Stimulated activated CD8-positive, alpha-beta memory T cell treated with anti-CD3 and anti-CD28 coated beads, Interleukin-7, amount 100 ng/mL, for 48 hours (primary cell): ENCODE data around the gene SEPSECS.

Experiments used
- DNase-seq, 2 donors: peaks; one replicate each; pipeline ENCODE4 v3.0.0-alpha.2; 2020; ENCODE audit warnings: low read depth in 1 of 2; ENCODE audit errors: extremely low read depth in 1 of 2

The SEPSECS gene

GRCh38 chr4:25111648-25112196 is 48.5 kb downstream of the SEPSECS start:
- no peak for DNase-seq

DNA sequence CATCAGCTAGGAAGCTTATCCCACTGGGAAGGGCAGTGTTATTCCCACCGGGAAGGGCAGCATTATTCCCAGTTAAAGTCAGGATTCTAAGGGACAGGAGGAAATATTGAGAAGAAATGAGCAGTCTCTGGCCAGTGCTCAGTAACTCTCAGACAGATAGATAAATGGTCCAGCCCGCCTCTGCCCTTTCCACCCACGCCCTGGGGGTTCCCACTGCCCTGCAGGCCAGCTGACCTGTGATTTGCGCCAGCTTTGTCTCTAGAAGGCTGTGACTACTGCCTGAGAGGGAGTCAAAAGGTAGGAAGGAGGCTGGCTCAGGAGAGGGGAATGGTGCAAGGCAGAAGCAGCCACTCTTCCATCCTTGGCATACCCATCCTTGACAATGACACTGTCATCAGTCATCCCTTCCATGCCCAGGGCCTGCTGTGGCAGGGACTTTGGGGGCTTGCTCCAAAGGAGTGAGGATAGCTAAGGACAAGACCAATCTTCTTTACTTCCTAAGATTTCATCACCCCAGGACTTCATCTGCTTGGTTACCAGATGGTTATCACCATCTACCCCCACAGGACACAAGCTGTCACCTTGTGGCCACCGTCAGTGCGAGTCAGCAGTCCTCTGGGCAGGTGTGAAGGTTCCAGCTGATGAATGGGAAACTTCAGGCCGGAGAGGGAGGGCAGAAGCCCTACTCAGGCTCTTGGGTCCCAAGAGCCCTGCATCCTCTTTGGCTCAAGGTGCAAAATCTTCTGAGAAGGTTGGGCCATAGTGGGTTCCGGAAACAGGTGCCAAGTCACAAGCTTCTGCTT is 49.5 kb downstream of the SEPSECS start:
- DNase-seq, result no peak

DNA sequence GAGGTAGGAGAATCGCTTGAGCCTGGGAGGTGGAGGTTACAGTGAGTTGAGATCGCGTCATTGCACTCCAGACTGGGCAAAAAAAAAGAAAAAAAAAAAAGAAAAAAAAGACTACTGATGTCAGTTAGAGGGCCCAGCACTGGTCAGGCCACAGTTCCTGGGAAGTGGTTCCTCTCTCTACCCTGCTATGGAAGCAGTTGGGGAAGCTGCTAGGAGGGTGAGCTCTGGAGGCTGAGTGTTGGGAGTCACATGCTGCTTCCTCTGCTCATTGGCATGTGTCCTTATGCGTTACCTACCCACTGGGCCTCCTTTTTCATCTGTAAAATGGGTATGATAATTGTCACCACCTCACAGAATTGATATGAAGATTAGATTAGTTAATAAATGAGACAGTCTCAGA is 50.7 kb downstream of the SEPSECS start:
- DNase-seq, result no peak

DNA sequence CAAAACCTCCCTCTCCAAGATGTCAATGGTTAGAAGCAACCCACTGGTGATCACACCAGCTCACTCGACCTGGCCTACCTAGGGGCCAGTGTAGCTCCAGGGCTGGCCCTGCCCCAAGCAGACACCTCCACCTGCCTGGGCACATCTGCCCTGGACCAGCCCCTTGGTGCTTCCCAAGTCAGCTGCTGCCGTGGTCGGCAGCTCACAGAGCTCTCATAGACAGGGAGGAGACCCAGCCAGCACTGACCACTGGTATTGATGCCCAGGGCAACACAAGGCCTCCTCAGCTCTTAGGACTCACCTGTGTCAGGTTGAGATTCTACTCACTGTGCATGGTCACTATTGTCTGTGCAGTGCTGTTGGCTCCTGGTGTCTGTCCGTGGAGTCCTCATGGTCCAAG is 51.7 kb downstream of the SEPSECS start:
- no peak for DNase-seq

DNA sequence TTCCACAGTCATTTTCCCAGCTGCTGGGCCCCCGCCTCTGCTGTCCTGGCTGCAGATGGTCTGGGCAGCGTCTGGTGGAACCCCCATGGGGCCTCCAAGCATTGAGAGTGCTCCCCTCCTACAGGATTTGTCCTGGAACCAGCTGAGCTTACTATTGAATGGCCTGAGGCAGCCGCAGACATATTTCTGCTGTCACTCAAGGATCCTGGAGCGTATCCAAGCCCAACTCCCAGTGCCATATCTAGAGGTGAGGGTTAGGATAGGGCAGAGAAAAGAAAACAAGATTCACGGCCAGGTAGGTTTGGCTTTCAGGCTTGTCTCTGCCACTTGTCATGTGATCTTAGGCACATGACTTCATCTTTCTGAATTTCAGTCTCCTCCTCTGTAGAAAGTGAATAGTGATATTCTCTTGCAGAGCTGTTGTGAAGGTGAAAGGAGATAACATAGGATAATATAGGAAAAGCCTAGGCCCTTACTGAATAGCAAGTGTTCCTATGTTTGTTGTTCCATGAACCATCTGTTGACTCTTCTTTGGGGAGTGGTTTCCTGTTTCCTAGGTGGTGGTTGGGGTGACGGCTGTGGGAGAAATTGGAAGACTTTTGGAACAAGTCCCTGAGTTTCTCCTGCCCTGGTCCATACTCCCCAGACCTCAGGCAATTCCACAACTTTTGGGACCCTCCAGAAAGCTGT is 52.3 kb downstream of the SEPSECS start:
- DNase-seq, result no peak

- DNase-seq, result no peak
These were observed 53.7 kb downstream of the SEPSECS start for GRCh38 chr4:25106363-25107151.

- no peak for DNase-seq
These were observed 55.7 kb downstream of the SEPSECS start for GRCh38 chr4:25104591-25104990.

DNA sequence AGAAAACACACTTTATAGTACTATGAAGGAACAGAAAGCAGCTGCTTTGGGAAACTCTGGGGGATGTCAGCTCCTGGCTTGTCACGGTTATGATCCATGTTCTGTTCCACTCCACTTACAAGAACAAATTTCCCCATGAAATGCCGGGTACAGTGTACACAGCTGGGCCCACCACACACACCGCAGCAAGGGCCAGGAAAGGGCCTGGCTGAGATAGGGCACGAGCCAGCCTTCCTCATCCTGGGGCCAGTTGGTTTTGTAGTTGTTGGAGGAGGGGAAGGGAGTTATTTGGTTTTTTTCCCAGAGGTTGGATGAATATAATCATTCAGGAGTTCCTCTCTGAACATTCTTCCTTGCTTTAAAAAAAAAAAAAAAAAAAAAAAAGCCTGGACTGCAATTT is 56.8 kb downstream of the SEPSECS start:
- DNase-seq, result no peak

GRCh38 chr4:25101836-25102235 is 58.4 kb downstream of the SEPSECS start:
- no peak for DNase-seq

GRCh38 chr4:25100710-25101109 is 59.5 kb downstream of the SEPSECS start:
- no peak for DNase-seq

DNA sequence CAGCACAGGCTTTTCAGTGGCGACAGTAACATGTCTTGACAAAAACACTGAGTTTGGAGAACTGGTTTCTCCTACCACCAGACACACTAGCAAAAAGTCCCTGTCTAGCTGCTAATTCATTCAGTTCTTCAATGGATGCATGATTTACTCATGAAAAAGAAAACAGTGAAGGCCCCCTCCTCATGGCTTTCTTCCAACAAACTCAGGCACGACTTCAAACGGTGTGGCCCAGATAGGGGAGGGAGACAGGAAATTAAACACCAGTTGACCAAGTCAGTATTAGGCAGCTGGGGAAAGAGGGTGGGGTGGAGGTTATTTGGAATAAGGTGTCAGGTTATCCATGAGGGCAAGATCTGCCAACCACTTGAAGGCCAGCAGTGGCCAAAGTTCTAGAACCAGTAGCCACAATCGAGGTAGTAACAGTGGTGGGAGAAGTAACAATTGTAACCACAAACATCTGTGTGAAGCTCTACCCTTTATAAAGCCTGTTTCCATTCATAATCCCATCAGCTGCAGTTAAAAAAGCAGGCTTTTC is 60.2 kb downstream of the SEPSECS start:
- no peak for DNase-seq

GRCh38 chr4:25098964-25099891 is 61.0 kb downstream of the SEPSECS start:
- no peak for DNase-seq

DNA sequence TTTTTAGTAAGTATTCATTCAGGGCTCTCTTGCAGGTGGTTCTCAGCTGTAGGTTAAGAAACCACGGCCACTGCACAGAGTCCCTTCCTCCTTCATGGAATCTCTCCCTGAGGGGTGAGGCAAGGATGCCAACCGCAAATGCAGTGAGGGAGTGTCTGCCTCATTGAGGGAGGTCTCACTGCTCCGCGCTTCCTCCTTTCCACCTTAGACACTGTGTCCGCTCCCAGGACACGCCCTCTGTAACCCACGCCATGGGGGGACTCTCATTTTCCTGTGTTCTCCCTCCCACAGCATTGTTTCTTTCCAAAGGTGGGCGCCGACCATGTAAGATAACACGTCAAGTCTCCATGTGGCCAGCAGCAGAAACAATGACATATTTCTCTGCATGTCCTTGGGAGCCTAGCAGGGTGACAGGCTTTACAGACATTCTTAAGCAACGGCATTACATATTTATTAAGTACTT is 63.2 kb downstream of the SEPSECS start:
- DNase-seq, result no peak

GRCh38 chr4:25096251-25096980 is 63.8 kb downstream of the SEPSECS start:
- DNase-seq, result no peak

DNA sequence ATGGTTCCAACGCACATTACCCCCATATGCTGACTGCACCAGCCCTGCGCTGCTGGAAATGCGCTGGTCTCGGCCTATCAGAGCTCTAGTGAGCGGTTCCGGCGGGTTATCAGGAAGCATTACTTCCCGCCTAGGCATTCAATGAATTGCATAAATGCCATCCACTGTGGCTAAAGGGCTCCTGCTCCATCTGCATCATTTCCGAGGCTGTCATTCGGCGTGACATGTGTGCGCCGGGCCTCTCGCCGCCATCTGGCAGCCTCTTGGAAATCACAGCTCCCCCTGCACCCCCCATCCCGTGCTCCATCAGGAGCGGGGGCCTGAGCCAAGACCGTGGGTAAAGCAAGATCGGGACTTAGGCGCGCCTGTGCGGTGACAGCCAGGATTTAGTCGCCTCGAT is 64.4 kb downstream of the SEPSECS start:
- no peak for DNase-seq

- no peak for DNase-seq
These were observed 68.1 kb downstream of the SEPSECS start for GRCh38 chr4:25092139-25092538.

- DNase-seq, result no peak
These were observed 69.7 kb downstream of the SEPSECS start for GRCh38 chr4:25090516-25090915.

DNA sequence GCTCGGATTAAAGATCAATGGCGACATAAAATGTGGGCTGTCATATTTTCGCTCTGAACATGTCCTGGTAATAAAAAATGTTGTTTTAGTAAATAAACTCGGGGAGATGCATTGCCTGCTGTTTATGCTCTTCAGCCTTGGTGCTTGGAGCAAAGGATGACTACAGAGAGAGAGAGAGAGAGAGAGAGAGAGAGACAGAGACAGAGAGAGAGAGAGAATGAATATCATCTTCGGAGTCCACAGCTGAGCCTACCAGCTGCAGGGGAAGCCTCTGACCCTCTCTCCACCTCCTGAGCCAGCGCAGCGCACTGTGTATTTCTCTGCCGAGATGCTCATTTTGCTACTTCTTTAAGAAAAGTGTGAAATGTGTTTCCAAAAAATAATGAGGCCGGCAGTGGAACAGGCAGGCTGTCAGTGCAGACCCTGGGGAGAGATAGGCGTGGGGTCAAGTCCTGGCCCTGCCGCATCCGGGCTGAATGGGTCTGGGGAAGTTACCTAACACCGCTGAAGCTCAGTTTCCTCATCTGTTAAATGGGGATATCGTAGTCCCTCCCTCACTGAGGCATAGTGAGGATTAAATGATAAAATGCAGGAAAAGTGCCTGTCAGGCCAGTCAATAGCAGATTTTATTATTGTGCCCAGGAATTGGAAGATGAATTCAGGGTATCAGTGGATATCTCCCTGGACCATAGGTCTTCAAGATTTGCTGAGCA is 71.0 kb downstream of the SEPSECS start:
- DNase-seq, result no peak
